NCI-H1417 treated with DMSO at 0.1 percent for 48 hours (cell line): Measurements from ENCODE around the gene CHRFAM7A.
"Not testable (repeated sequence)": the region's sequence is repeated elsewhere in the genome, so short reads cannot be mapped to it uniquely, and the experiment has no call there.

Source experiments
- DNase-seq: peaks from one replicate; lab custom pipeline; 2025; lab: John Stamatoyannopoulos, UW

CHRFAM7A gene

GRCh38 chr15:30392766-30393663, at the start of gene CHRFAM7A:
Gene CHRFAM7A (minus strand): TSS chr15:30393540. CDS start chr15:30383351, 10,189 bp downstream.
- DNase-seq = not testable (repeated sequence)

- DNase-seq = not testable (repeated sequence)
Observed at GRCh38 chr15:30438348-30438747, 45.0 kb upstream of the CHRFAM7A start.

- not testable (repeated sequence) for DNase-seq
Observed at GRCh38 chr15:30435878-30436277, 42.5 kb upstream of the CHRFAM7A start.

- DNase-seq = not testable (repeated sequence)
Observed at GRCh38 chr15:30420723-30421122, 27.4 kb upstream of the CHRFAM7A start.

GRCh38 chr15:30414160-30414559, 20.8 kb upstream of the CHRFAM7A start, which contains the start of gene GOLGA8R:
Gene GOLGA8R (minus strand): TSS chr15:30414260. CDS start chr15:30414162, 98 bp downstream.
- not testable (repeated sequence) for DNase-seq

- not testable (repeated sequence) for DNase-seq
Observed at GRCh38 chr15:30407636-30408035, 14.3 kb upstream of the CHRFAM7A start.

- not testable (repeated sequence) for DNase-seq
Observed at GRCh38 chr15:30398988-30399387, 5.6 kb upstream of the CHRFAM7A start.

- not testable (repeated sequence) for DNase-seq
Observed at GRCh38 chr15:30393664-30393991, 288 bp upstream of the CHRFAM7A start.

GRCh38 chr15:30386318-30386887, 6.9 kb downstream of the CHRFAM7A start:
- DNase-seq = not testable (repeated sequence)

GRCh38 chr15:30377082-30377413, 16.3 kb downstream of the CHRFAM7A start:
- DNase-seq = not testable (repeated sequence)

GRCh38 chr15:30376375-30377081, 16.8 kb downstream of the CHRFAM7A start:
- not testable (repeated sequence) for DNase-seq

- not testable (repeated sequence) for DNase-seq
Observed at GRCh38 chr15:30375872-30376271, 17.5 kb downstream of the CHRFAM7A start.

- not testable (repeated sequence) for DNase-seq
Observed at GRCh38 chr15:30374862-30375261, 18.5 kb downstream of the CHRFAM7A start.

GRCh38 chr15:30368271-30368670, 25.1 kb downstream of the CHRFAM7A start:
- DNase-seq = not testable (repeated sequence)

GRCh38 chr15:30367246-30367645, 26.1 kb downstream of the CHRFAM7A start:
- not testable (repeated sequence) for DNase-seq

GRCh38 chr15:30361404-30361803, 31.9 kb downstream of the CHRFAM7A start:
- not testable (repeated sequence) for DNase-seq

GRCh38 chr15:30360990-30361389, 32.4 kb downstream of the CHRFAM7A start:
- DNase-seq = not testable (repeated sequence)

GRCh38 chr15:30355043-30355442, 38.3 kb downstream of the CHRFAM7A start:
- DNase-seq = not testable (repeated sequence)

GRCh38 chr15:30349803-30350202, 43.5 kb downstream of the CHRFAM7A start:
- DNase-seq = not testable (repeated sequence)

GRCh38 chr15:30336584-30336983, 56.8 kb downstream of the CHRFAM7A start:
- not testable (repeated sequence) for DNase-seq

- not testable (repeated sequence) for DNase-seq
Observed at GRCh38 chr15:30334152-30334551, 59.2 kb downstream of the CHRFAM7A start.

GRCh38 chr15:30326145-30326544, 67.2 kb downstream of the CHRFAM7A start:
- not testable (repeated sequence) for DNase-seq
